Calu3 (cell line): ENCODE data around the gene DPP3. TPM values are rescaled to one million over a fixed set of nuclear protein-coding genes. Genes with fewer than 3 reads are reported as not detected.

Source experiments
- BruUV-seq: library from RNA; stranded (reverse); fragments of 400-500 nt; replicated peaks from 2 replicates; lab custom pipeline; 2021; lab: Mats Ljungman, UMichigan
- CTCF ChIA-PET: fragments of 300-600 bp; sonication (Branson Sonifier 250); formaldehyde crosslinking; loops from one replicate; lab custom pipeline; 2022; ENCODE audit warnings: antibody characterized with exemption; lab: Charles Lee
- DNase-seq: peaks from one replicate; pipeline ENCODE4 v3.0.0; 2022
- H3K27ac Mint-ChIP-seq: one replicate; pipeline ENCODE4 v1.8.0; 2022; ENCODE audit warnings: mixed read lengths; ENCODE audit not compliant: unreplicated experiment
- H3K27me3 Mint-ChIP-seq: one replicate; pipeline ENCODE4 v1.8.0; 2022; ENCODE audit warnings: mixed read lengths; ENCODE audit not compliant: unreplicated experiment
- H3K36me3 Mint-ChIP-seq: one replicate; pipeline ENCODE4 v1.8.0; 2022; ENCODE audit warnings: mild to moderate bottlenecking, moderate library complexity, mixed read lengths; ENCODE audit not compliant: insufficient read depth, unreplicated experiment
- H3K4me1 Mint-ChIP-seq: one replicate; pipeline ENCODE4 v1.8.0; 2022; ENCODE audit warnings: mild to moderate bottlenecking, low read depth, mixed read lengths; ENCODE audit not compliant: unreplicated experiment
- H3K4me3 Mint-ChIP-seq: one replicate; pipeline ENCODE4 v1.8.0; 2022; ENCODE audit warnings: mild to moderate bottlenecking, low read depth, moderate library complexity, mixed read lengths; ENCODE audit not compliant: unreplicated experiment
- H3K9me3 Mint-ChIP-seq: one replicate; pipeline ENCODE4 v1.8.0; 2022; ENCODE audit warnings: low read depth, mixed read lengths; ENCODE audit not compliant: unreplicated experiment
- CTCF ChIP-seq: fragments of 200-600 bp; IDR thresholded peaks from one replicate; pipeline ENCODE4 v1.8.0; 2022; ENCODE audit warnings: antibody characterized with exemption; ENCODE audit not compliant: unreplicated experiment
- intact Hi-C: fragments of 100-400 bp; cut with micrococcal nuclease; formaldehyde crosslinking; loops from one replicate; pipeline ENCODE4 v1.10.0; 2022; ENCODE audit not compliant: unreplicated experiment
- total RNA-seq: library from RNA; stranded (reverse); gene quantifications from 2 replicates; pipeline ENCODE4 v1.2.3, GENCODE V29; 2022

DPP3 gene
- total RNA-seq, 1 experiment from 2014 or later, result 57.4 TPM

DNA sequence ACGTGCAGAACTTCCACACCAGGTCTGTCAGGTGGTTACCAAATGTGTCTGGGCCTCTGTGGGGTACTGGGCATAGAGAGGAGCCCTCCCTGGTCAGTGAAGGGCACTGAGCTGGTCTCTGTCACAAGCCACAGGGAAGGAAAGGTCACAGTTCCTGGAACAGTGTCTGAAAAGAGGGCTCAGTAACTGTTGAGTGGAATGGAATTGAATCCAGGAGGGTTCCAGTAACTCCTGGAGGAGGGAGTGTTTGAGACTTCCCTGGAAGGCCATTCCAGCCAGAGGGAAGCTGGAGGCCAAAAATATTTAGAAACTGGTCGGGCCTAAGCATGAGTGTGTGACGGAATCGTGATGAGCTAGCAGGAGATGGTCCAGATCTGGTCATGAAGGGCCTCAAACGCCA lies 74.4 kb downstream of the DPP3 start:
- CTCF ChIA-PET, result no interaction called here
- no peak overlapping the region for H3K27ac Mint-ChIP-seq
- H3K4me1 Mint-ChIP-seq, result no peaks in the 10 kb centered on the region
- peaks cover 64% of the 10 kb centered on the region for H3K27me3 Mint-ChIP-seq
- TF ChIP-seq CTCF, result no peak
- intact Hi-C loops, result no loop called here
- BruUV-seq, result no TSS peak
- DNase-seq, result no peak
- no peak overlapping the region for H3K4me3 Mint-ChIP-seq
- H3K9me3 Mint-ChIP-seq, result no peaks in the 10 kb centered on the region
- H3K36me3 Mint-ChIP-seq, result no peaks in the 10 kb centered on the region

DNA sequence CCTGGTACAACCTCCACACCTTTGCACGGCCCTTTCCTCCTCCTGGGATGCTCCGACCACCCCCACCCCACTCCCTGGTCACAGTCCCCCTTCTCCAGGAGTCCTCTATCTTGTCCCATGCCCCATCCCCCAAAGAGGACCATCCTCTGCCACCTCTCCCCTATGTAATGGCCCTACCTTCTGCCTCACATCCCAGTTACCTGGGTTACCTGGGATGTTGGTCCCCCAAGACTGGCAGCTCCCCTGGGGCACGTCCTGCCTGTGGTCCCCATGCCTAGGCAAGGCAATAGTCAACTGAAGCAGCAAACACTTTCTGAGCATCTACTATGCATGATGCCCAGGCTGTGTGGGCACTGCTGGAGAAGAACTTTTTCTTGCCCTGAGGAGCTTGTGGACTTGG lies 75.2 kb downstream of the DPP3 start:
- no peaks in the 10 kb centered on the region for H3K9me3 Mint-ChIP-seq
- CTCF ChIA-PET, result no interaction called here
- no TSS peak for BruUV-seq
- intact Hi-C loops, result no loop called here
- peaks cover 64% of the 10 kb centered on the region for H3K27me3 Mint-ChIP-seq
- DNase-seq, result no peak
- H3K4me3 Mint-ChIP-seq, result no peak overlapping the region
- H3K27ac Mint-ChIP-seq, result no peak overlapping the region
- H3K36me3 Mint-ChIP-seq, result no peaks in the 10 kb centered on the region
- no peak for TF ChIP-seq CTCF
- H3K4me1 Mint-ChIP-seq, result no peaks in the 10 kb centered on the region

DNA sequence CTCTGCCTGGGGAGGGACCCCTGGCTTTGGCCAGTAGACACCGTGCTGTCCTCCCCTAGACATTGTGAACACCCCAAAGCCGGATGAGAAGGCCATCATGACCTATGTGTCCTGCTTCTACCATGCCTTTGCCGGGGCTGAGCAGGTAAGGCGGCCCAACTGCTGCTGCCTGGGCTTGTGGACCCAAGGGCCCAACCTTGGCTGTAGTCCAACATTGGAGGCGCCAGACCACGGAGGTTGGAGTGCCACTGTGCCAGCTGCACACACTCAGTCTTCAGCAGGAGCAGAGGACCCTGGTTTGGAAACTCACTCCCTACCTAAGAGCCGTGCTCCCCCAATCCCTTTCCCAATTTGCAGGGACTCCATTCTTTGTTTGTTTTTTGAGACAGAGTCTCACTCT lies 75.9 kb downstream of the DPP3 start:
- Mint-ChIP-seq H3K4me1 (no peaks in the 10 kb centered on the region), H3K27me3 (peaks cover 68% of the 10 kb centered on the region), H3K27ac (no peak overlapping the region), H3K36me3 (no peaks in the 10 kb centered on the region), H3K4me3 (no peak overlapping the region), H3K9me3 (no peaks in the 10 kb centered on the region)
- TF ChIP-seq CTCF, result no peak
- CTCF ChIA-PET, result interaction anchor here (0.7 kb wide), 1 partner anchor 403 kb away, joined by 3 read pairs; no protein-coding TSS in a partner anchor
- intact Hi-C loops, result no loop called here
- BruUV-seq, result no TSS peak
- no peak for DNase-seq

- no peak for DNase-seq
- Mint-ChIP-seq H3K4me3 (no peak overlapping the region), H3K9me3 (no peaks in the 10 kb centered on the region), H3K36me3 (no peaks in the 10 kb centered on the region), H3K27me3 (peaks cover 82% of the 10 kb centered on the region), H3K4me1 (no peaks in the 10 kb centered on the region), H3K27ac (no peak overlapping the region)
- CTCF ChIA-PET, result no interaction called here
- no peak for TF ChIP-seq CTCF
- no TSS peak for BruUV-seq
- intact Hi-C loops, result no loop called here
Observed at GRCh38 chr11:66557733-66558326, 77.6 kb downstream of the DPP3 start.

Other genes with a start within 250 kb of the DPP3 start
- 41.7 and 46.7 TPM in 2 replicates for gene KLC2, start 222.7 kb upstream of the DPP3 start, total RNA-seq
- 144 and 146 TPM in 2 replicates for gene RAB1B, start 211.8 kb upstream of the DPP3 start, total RNA-seq
- gene CNIH2, start 202.3 kb upstream of the DPP3 start, total RNA-seq, result 2.9 and 3.5 TPM in 2 replicates
- 98.8 and 106 TPM in 2 replicates for gene YIF1A, start 191.3 kb upstream of the DPP3 start, total RNA-seq
- 1.4 and 3.0 TPM in 2 replicates for gene TMEM151A, start 188.5 kb upstream of the DPP3 start, total RNA-seq
- not detected in 2 replicates for gene CD248, start 163.4 kb upstream of the DPP3 start, total RNA-seq
- 17.6 and 23.7 TPM in 2 replicates for gene RIN1, start 144.0 kb upstream of the DPP3 start, total RNA-seq
- 48.1 and 51.0 TPM in 2 replicates for gene BRMS1, start 135.3 kb upstream of the DPP3 start, total RNA-seq
- gene B4GAT1, start 132.8 kb upstream of the DPP3 start, total RNA-seq, result 11.8 and 12.2 TPM in 2 replicates
- 37.7 and 40.4 TPM in 2 replicates for gene SLC29A2, start 108.7 kb upstream of the DPP3 start, total RNA-seq
- not detected in 2 replicates for gene NPAS4, start 59.4 kb upstream of the DPP3 start, total RNA-seq
- 76.1 and 79.6 TPM in 2 replicates for gene MRPL11, start 41.6 kb upstream of the DPP3 start, total RNA-seq
- 7.6 and 8.1 TPM in 2 replicates for gene PELI3, start 13.5 kb upstream of the DPP3 start, total RNA-seq
- gene BBS1, start 30.2 kb downstream of the DPP3 start, total RNA-seq, result 32.2 and 38.2 TPM in 2 replicates
- gene ZDHHC24, start 65.6 kb downstream of the DPP3 start, total RNA-seq, result 15.1 and 17.3 TPM in 2 replicates
- not detected in 2 replicates for gene ACTN3, start 66.5 kb downstream of the DPP3 start, total RNA-seq
- gene CTSF, start 88.2 kb downstream of the DPP3 start, total RNA-seq, result 1.7 TPM in 2 replicates
- 0.91 and 1.0 TPM in 2 replicates for gene CCDC87, start 112.6 kb downstream of the DPP3 start, total RNA-seq
- 33.2 and 34.2 TPM in 2 replicates for gene CCS, start 112.8 kb downstream of the DPP3 start, total RNA-seq
- 102 and 107 TPM in 2 replicates for gene RBM14, start 136.2 kb downstream of the DPP3 start, total RNA-seq
- 137 and 144 TPM in 2 replicates for gene RBM4, start 158.3 kb downstream of the DPP3 start, total RNA-seq
- 20.3 and 23.0 TPM in 2 replicates for gene RBM4B, start 197.5 kb downstream of the DPP3 start, total RNA-seq
- gene SPTBN2, start 248.8 kb downstream of the DPP3 start, total RNA-seq, result 41.3 and 46.3 TPM in 2 replicates